RWPE1 (cell line): ENCODE measurements around the gene RFX1.
"Not testable (repeated sequence)": the region's sequence is repeated elsewhere in the genome, so short reads cannot be mapped to it uniquely, and the experiment has no call there.

Source experiments
- CTCF ChIA-PET: fragments of 350-600 bp; sonication (Branson Sonifier 250); formaldehyde crosslinking; extraction: SDS; loops from one replicate; lab custom pipeline; 2021; lab: Yijun Ruan, JAX
- POLR2A ChIA-PET: fragments of 400-600 bp; formaldehyde crosslinking; extraction: SDS; loops from one replicate; lab custom pipeline; 2020; ENCODE audit warnings: antibody characterized with exemption; ENCODE audit not compliant: low non-redundant PET; lab: Yijun Ruan, JAX
- DNase-seq: peaks from one replicate; pipeline ENCODE4 v3.0.0; 2012; ENCODE audit warnings: low spot score
- H3K27ac ChIP-seq: fragments of 450-650 bp; 2 replicates; pipeline ENCODE4 v1.5.1; 2017
- CTCF ChIP-seq: fragments of 450-650 bp; conservative IDR thresholded peaks from 2 replicates; pipeline ENCODE4 v1.5.1; 2017; ENCODE audit warnings: low read depth, mild to moderate bottlenecking

The RFX1 gene

GRCh38 chr19:14052470-14052869 is 46.4 kb upstream of the RFX1 start:
- CTCF ChIA-PET: interaction anchor here (0.5 to 0.6 kb wide), 3 partner anchors 19 to 258 kb away, joined by 3 to 6 read pairs (median 5); no protein-coding TSS in a partner anchor

GRCh38 chr19:14051980-14052379 is 45.9 kb upstream of the RFX1 start:
- ChIA-PET CTCF (interaction anchor here (0.6 to 1.7 kb wide), 2 partner anchors 21 to 202 kb away, joined by 3 to 6 read pairs; partner anchors contain the start of gene MISP3), POLR2A (no interaction called here)
- TF ChIP-seq CTCF: no peak
- no peak overlapping the region for H3K27ac ChIP-seq
- no peak for DNase-seq

More at GRCh38 chr19:14052470-14052869, 46.4 kb upstream of the RFX1 start:
- no peak for DNase-seq
- POLR2A ChIA-PET: no interaction called here
- H3K27ac ChIP-seq: no peak overlapping the region
- no peak for TF ChIP-seq CTCF

- DNase-seq, H3K27ac ChIP-seq, POLR2A ChIA-PET: not testable (repeated sequence)
- CTCF ChIA-PET: interaction anchor here (1.2 to 1.7 kb wide), 2 partner anchors 8 to 22 kb away, joined by 6 to 11 read pairs; partner anchors contain the start of gene MISP3
These were observed 44.8 kb upstream of the RFX1 start for GRCh38 chr19:14050961-14051360.

- ChIA-PET POLR2A (no interaction called here), CTCF (interaction anchor here (1.2 to 1.7 kb wide), 2 partner anchors 9 to 22 kb away, joined by 6 to 11 read pairs; partner anchors contain the start of gene MISP3)
- no peak for TF ChIP-seq CTCF
These were observed 44.4 kb upstream of the RFX1 start for GRCh38 chr19:14050512-14050911.

GRCh38 chr19:14048443-14049153 is 42.5 kb upstream of the RFX1 start:
- CTCF ChIA-PET: interaction anchor here (0.5 to 1.0 kb wide), 8 partner anchors 10 to 169 kb away, joined by 3 to 4 read pairs (median 3); partner anchors contain the start of genes IL27RA and MISP3
- no peak overlapping the region for H3K27ac ChIP-seq
- POLR2A ChIA-PET: no interaction called here
- peak; percentile 45 for DNase-seq
- TF ChIP-seq CTCF: peak; percentile 89

More at GRCh38 chr19:14050512-14050911, 44.4 kb upstream of the RFX1 start:
- no peak overlapping the region for H3K27ac ChIP-seq
- no peak for DNase-seq

- H3K27ac ChIP-seq, POLR2A ChIA-PET, DNase-seq: not testable (repeated sequence)
- CTCF ChIA-PET: interaction anchor here (0.6 to 1.0 kb wide), 5 partner anchors 9 to 160 kb away, joined by 3 to 4 read pairs (median 3); partner anchors contain the start of gene MISP3
These were observed 41.7 kb upstream of the RFX1 start for GRCh38 chr19:14047866-14048265.

GRCh38 chr19:14042659-14043608 is 36.8 kb upstream of the RFX1 start:
- CTCF ChIA-PET: interaction anchor here (0.6 to 1.1 kb wide), 3 partner anchors 14 to 71 kb away, joined by 3 to 6 read pairs (median 4); no protein-coding TSS in a partner anchor
- peak overlapping the region; percentile 26 for H3K27ac ChIP-seq
- TF ChIP-seq CTCF: peak; percentile 53
- DNase-seq: peak; percentile 53
- POLR2A ChIA-PET: not testable (repeated sequence)
